Neuronal stem cell (in vitro differentiated cells): Measurements from ENCODE around the gene TIMM21.
A peak's percentile ranks its signal among the peaks of the same experiment; 100 is the strongest.

Source experiments
- DNase-seq: peaks from one replicate; pipeline ENCODE4 v3.0.0-alpha.2; 2013; ENCODE audit warnings: low spot score
- H2AFZ ChIP-seq: one replicate; pipeline ENCODE4 v1.6.1; 2013; ENCODE audit warnings: mild to moderate bottlenecking, low read length, inconsistent platforms
- H2AK5ac ChIP-seq: 2 replicates; pipeline ENCODE4 v1.6.1; 2013; ENCODE audit warnings: low read depth, mild to moderate bottlenecking, inconsistent platforms, low read length, moderate library complexity, mixed read lengths
- H2BK120ac ChIP-seq: 2 replicates; pipeline ENCODE4 v1.6.1; 2013; ENCODE audit warnings: low read depth, mild to moderate bottlenecking, inconsistent platforms, low read length, moderate library complexity, mixed read lengths
- H2BK12ac ChIP-seq: one replicate; pipeline ENCODE4 v1.6.1; 2013; ENCODE audit warnings: low read length, inconsistent platforms
- H2BK15ac ChIP-seq: 2 replicates; pipeline ENCODE4 v1.6.1; 2013; ENCODE audit warnings: mild to moderate bottlenecking, low read length, inconsistent platforms, mixed read lengths
- H2BK5ac ChIP-seq: one replicate; pipeline ENCODE4 v1.6.1; 2013; ENCODE audit warnings: inconsistent platforms, mild to moderate bottlenecking, low read length, moderate library complexity
- H3K14ac ChIP-seq: one replicate; pipeline ENCODE4 v1.6.1; 2013; ENCODE audit warnings: low read length, inconsistent platforms
- H3K18ac ChIP-seq: 2 replicates; pipeline ENCODE4 v1.6.1; 2013; ENCODE audit warnings: low read length, inconsistent platforms
- H3K23ac ChIP-seq: 2 replicates; pipeline ENCODE4 v1.6.1; 2013; ENCODE audit warnings: low read depth, mild to moderate bottlenecking, mixed read lengths, low read length, inconsistent platforms; ENCODE audit not compliant: poor library complexity
- H3K27ac ChIP-seq: replicated peaks from 3 replicates; pipeline ENCODE4 v1.5.1; 2013; ENCODE audit warnings: low read length, inconsistent platforms
- H3K27me3 ChIP-seq, 3 experiments: 2 replicates each; pipeline ENCODE4 v1.6.1; 2013; ENCODE audit warnings: low read length in 3 of 3, mild to moderate bottlenecking in 2 of 3, inconsistent platforms in 1 of 3, low read depth in 1 of 3, mixed read lengths in 1 of 3, moderate library complexity in 1 of 3; ENCODE audit not compliant: control insufficient read depth in 3 of 3, insufficient read depth in 3 of 3
- H3K36me3 ChIP-seq, 2 donors: replicated peaks in 1 of 2; 2 replicates each; pipeline ENCODE4 v1.6.1; 2013; ENCODE audit warnings: low read length in 2 of 2; ENCODE audit not compliant: control insufficient read depth in 2 of 2, insufficient read depth in 2 of 2
- H3K4ac ChIP-seq: 2 replicates; pipeline ENCODE4 v1.6.1; 2013; ENCODE audit warnings: inconsistent platforms, mild to moderate bottlenecking, low read length, moderate library complexity
- H3K4me1 ChIP-seq, 2 donors: 1 replicate in 1 of 2; 2 replicates in 1 of 2; pipeline ENCODE4 v1.6.1; 2013; ENCODE audit warnings: low read length in 2 of 2, low read depth in 1 of 2; ENCODE audit not compliant: control insufficient read depth in 2 of 2, insufficient read depth in 1 of 2
- H3K4me2 ChIP-seq: one replicate; pipeline ENCODE4 v1.6.1; 2013; ENCODE audit warnings: mild to moderate bottlenecking, low read length, inconsistent platforms; ENCODE audit not compliant: insufficient read depth, poor library complexity, severe bottlenecking
- H3K4me3 ChIP-seq, 2 donors: 2 replicates each; pipeline ENCODE4 v1.5.1; 2013; ENCODE audit warnings: low read length in 2 of 2, mild to moderate bottlenecking in 2 of 2, inconsistent platforms in 1 of 2, moderate library complexity in 1 of 2
- H3K79me1 ChIP-seq: one replicate; pipeline ENCODE4 v1.6.1; 2013; ENCODE audit warnings: low read depth, mild to moderate bottlenecking, inconsistent platforms, low read length, moderate library complexity
- H3K9ac ChIP-seq: one replicate; pipeline ENCODE4 v1.6.1; 2013; ENCODE audit warnings: mild to moderate bottlenecking, low read depth, low read length, inconsistent platforms; ENCODE audit not compliant: poor library complexity
- H3K9me3 ChIP-seq, 2 donors: replicated peaks in 1 of 2; 2 replicates each; pipeline versions ENCODE3 to v1.6.1; 2013; ENCODE audit warnings: low read length in 2 of 2, mild to moderate bottlenecking in 2 of 2, inconsistent platforms in 1 of 2, low read depth in 1 of 2, mixed read lengths in 1 of 2, moderate library complexity in 1 of 2; ENCODE audit not compliant: control insufficient read depth in 2 of 2, insufficient read depth in 1 of 2
- H4K8ac ChIP-seq: one replicate; pipeline ENCODE4 v1.6.1; 2013; ENCODE audit warnings: low read depth, mild to moderate bottlenecking, inconsistent platforms, low read length, moderate library complexity
- H4K91ac ChIP-seq: one replicate; pipeline ENCODE4 v1.6.1; 2013; ENCODE audit warnings: low read length, low read depth, mild to moderate bottlenecking, inconsistent platforms; ENCODE audit not compliant: poor library complexity
- WGBS, 2 donors: extraction: QIAGEN DNeasy Blood & Tissue Kit; methylation state at CpG; one replicate each; pipeline ENCODE4 v1.1.7; 2013; ENCODE audit warnings: missing lambda C conversion rate in 2 of 2, mixed read lengths in 1 of 2; ENCODE audit not compliant: insufficient read length in 2 of 2, insufficient replicate concordance in 1 of 2; ENCODE audit errors: extremely low coverage in 2 of 2; 5-methylcytosine and 5-hydroxymethylcytosine counted together

Gene TIMM21

GRCh38 chr18:74131124-74131523 is 17.2 kb upstream of the TIMM21 start:
- H3K79me1 ChIP-seq: no peaks in the 10 kb centered on the region
- no peak overlapping the region for H2BK120ac ChIP-seq
- no peak overlapping the region for H3K14ac ChIP-seq
- H3K4me2 ChIP-seq: no peak overlapping the region
- no peaks in the 10 kb centered on the region for H3K36me3 ChIP-seq
- H4K8ac ChIP-seq: no peak overlapping the region
- no peak overlapping the region for H3K4ac ChIP-seq
- no peak overlapping the region for H2AFZ ChIP-seq
- no peaks in the 10 kb centered on the region for H3K27me3 ChIP-seq
- no peak overlapping the region for H2BK5ac ChIP-seq
- no peak overlapping the region for H3K23ac ChIP-seq
- H4K91ac ChIP-seq: no peak overlapping the region
- no CpG with 5 or more reads among the region's 3 CpGs for WGBS, 2 donors
- H2BK15ac ChIP-seq: no peak overlapping the region
- H3K4me3 ChIP-seq: no peak overlapping the region
- no peak for DNase-seq
- no peaks in the 10 kb centered on the region for H3K9me3 ChIP-seq
- peaks cover 5 to 16% of the 10 kb centered on the region in 2 donors for H3K4me1 ChIP-seq
- H2AK5ac ChIP-seq: no peak overlapping the region
- H3K18ac ChIP-seq: no peak overlapping the region
- no peak overlapping the region for H3K9ac ChIP-seq
- no peak overlapping the region for H3K27ac ChIP-seq
- no peak overlapping the region for H2BK12ac ChIP-seq

GRCh38 chr18:74132201-74132600 is 16.1 kb upstream of the TIMM21 start:
- H3K14ac ChIP-seq: no peak overlapping the region
- no peak overlapping the region for H2BK120ac ChIP-seq
- no peaks in the 10 kb centered on the region for H3K36me3 ChIP-seq
- WGBS, 2 donors: no CpG with 5 or more reads among the region's 3 CpGs
- no peak overlapping the region for H3K18ac ChIP-seq
- H3K9ac ChIP-seq: no peak overlapping the region
- DNase-seq: no peak
- no peak overlapping the region for H2BK5ac ChIP-seq
- no peaks in the 10 kb centered on the region for H3K79me1 ChIP-seq
- no peak overlapping the region for H2BK12ac ChIP-seq
- H3K9me3 ChIP-seq: no peaks in the 10 kb centered on the region
- no peak overlapping the region for H2AFZ ChIP-seq
- H4K91ac ChIP-seq: no peak overlapping the region
- no peak overlapping the region for H3K23ac ChIP-seq
- H3K4ac ChIP-seq: no peak overlapping the region
- no peak overlapping the region for H3K4me2 ChIP-seq
- no peaks in the 10 kb centered on the region for H3K27me3 ChIP-seq
- H4K8ac ChIP-seq: no peak overlapping the region
- H2BK15ac ChIP-seq: no peak overlapping the region
- H3K4me1 ChIP-seq: peaks cover 2 to 15% of the 10 kb centered on the region in 2 donors
- no peak overlapping the region for H3K27ac ChIP-seq
- no peak overlapping the region for H3K4me3 ChIP-seq
- no peak overlapping the region for H2AK5ac ChIP-seq

- Histone ChIP-seq H4K8ac (no peak overlapping the region), H2AFZ (peak overlapping the region; percentile 2), H2BK12ac (no peak overlapping the region), H3K79me1 (no peaks in the 10 kb centered on the region), H3K9ac (no peak overlapping the region), H3K36me3 (no peaks in the 10 kb centered on the region), H3K4me1 (peaks cover 0 to 1% of the 10 kb centered on the region in 2 donors), H3K18ac (peak overlapping the region; percentile 65), H3K4me3 (no peak overlapping the region), H2BK120ac (no peak overlapping the region), H3K27ac (no peak overlapping the region), H3K4ac (no peak overlapping the region), H4K91ac (no peak overlapping the region), H3K14ac (no peak overlapping the region), H2BK5ac (no peak overlapping the region), H3K27me3 (no peaks in the 10 kb centered on the region), H3K4me2 (no peak overlapping the region), H2AK5ac (peak overlapping the region; percentile 40), H3K9me3 (no peaks in the 10 kb centered on the region), H3K23ac (peak overlapping the region; percentile 34), H2BK15ac (peak overlapping the region; percentile 37)
- no peak for DNase-seq
- WGBS, 2 donors: no CpG with 5 or more reads among the region's 12 CpGs
These were observed 10.3 kb upstream of the TIMM21 start for GRCh38 chr18:74137920-74138538.

GRCh38 chr18:74139411-74139810 is 8.9 kb upstream of the TIMM21 start:
- no CpG with 5 or more reads among the region's 2 CpGs for WGBS, 2 donors
- Histone ChIP-seq H2AFZ (no peak overlapping the region), H2BK12ac (no peak overlapping the region), H3K4me3 (no peak overlapping the region), H3K4me2 (no peak overlapping the region), H3K27ac (no peak overlapping the region), H4K91ac (no peak overlapping the region), H3K9ac (no peak overlapping the region), H3K18ac (no peak overlapping the region), H2BK15ac (no peak overlapping the region), H3K79me1 (no peaks in the 10 kb centered on the region), H3K14ac (no peak overlapping the region), H3K23ac (no peak overlapping the region), H3K27me3 (no peaks in the 10 kb centered on the region), H2BK120ac (no peak overlapping the region), H2AK5ac (no peak overlapping the region), H3K36me3 (no peaks in the 10 kb centered on the region), H3K9me3 (no peaks in the 10 kb centered on the region), H3K4me1 (peaks cover 0 to 1% of the 10 kb centered on the region in 2 donors), H3K4ac (no peak overlapping the region), H4K8ac (no peak overlapping the region), H2BK5ac (no peak overlapping the region)
- no peak for DNase-seq
